Lower lobe of right lung (tissue), 2 donors: ENCODE data around the gene SNAPC2. TPM values are rescaled to one million over a fixed set of nuclear protein-coding genes. Genes with fewer than 3 reads are reported as not detected.

Source experiments
- ATAC-seq, 2 donors: fragments of 200-7000 bp; cut with Tn5 transposase; one replicate each; pipeline ENCODE4 v1.9.1; 2020 to 2022; ENCODE audit warnings: mild to moderate bottlenecking in 2 of 2, moderate library complexity in 2 of 2
- DNase-seq: peaks from one replicate; pipeline ENCODE4 v3.0.0-alpha.2; 2020
- H3K27ac ChIP-seq: fragments of 200-600 bp; one replicate; pipeline ENCODE4 v1.8.0; 2022
- H3K27me3 ChIP-seq: fragments of 200-600 bp; one replicate; pipeline ENCODE4 v1.8.0; 2022; ENCODE audit warnings: low read depth
- H3K36me3 ChIP-seq: fragments of 200-600 bp; one replicate; pipeline ENCODE4 v1.8.0; 2022; ENCODE audit warnings: mild to moderate bottlenecking
- H3K4me1 ChIP-seq: fragments of 200-600 bp; one replicate; pipeline ENCODE4 v1.8.0; 2022
- H3K4me3 ChIP-seq: fragments of 200-600 bp; one replicate; pipeline ENCODE4 v1.8.0; 2022; ENCODE audit warnings: mild to moderate bottlenecking
- H3K9me3 ChIP-seq: fragments of 200-600 bp; one replicate; pipeline ENCODE4 v1.8.0; 2022
- intact Hi-C: fragments of 100-400 bp; cut with DNase I; formaldehyde crosslinking; loops from one replicate; pipeline ENCODE4 v1.11.0; 2022
- total RNA-seq: library from RNA; stranded (reverse); fragmentation: NEBNext Ultra II Directional; extraction: Animal tissue kit (Norgen Biotek cat#: 25700); gene quantifications from one replicate; pipeline ENCODE4 v1.2.1, GENCODE V29; 2021
- TF ChIP-seq, protein P1 (sequence below): fragments of 200-600 bp; IDR thresholded peaks from one replicate; pipeline ENCODE4 v1.8.0; 2022; ENCODE audit warnings: antibody characterized with exemption, mild to moderate bottlenecking
- donor health status: DM: no; HTN: yes; CAD: no; lungs with severe emphysema.

SNAPC2 gene
- total RNA-seq, 1 donor from 2014 or later = 17.6 TPM

DNA sequence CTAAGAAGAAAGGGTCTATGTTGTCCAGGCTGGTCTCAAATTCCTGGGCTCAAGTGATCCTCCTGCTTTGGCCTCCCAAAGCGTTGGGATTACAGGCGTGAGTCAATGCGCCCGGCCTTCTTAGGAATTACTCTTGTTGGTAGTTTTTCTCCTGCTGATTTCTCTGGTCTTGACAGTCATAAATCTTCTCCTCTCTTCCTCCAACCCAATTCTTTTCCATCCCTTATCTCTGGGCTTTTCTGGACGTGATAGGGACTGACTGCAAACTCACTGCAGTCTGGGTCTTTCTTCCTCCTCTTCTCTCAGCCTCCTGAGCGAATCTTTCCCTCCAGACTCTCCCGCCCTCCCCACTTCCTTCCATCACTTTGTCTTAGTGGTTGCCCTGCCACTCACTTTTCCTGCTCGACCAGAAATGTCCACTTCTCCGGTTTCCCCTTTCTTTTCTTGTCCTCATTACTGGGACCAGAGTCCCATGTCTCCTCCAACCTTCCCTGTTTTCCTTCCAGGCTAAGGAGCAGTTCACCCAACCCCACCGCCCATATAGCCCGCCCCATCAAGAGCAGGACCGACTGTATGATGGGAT is 45.2 kb downstream of the SNAPC2 start:
- ATAC-seq (no peak), DNase-seq (no peak)
- H3K36me3 ChIP-seq = peaks cover 95% of the 10 kb centered on the region
- H3K9me3 ChIP-seq = no peaks in the 10 kb centered on the region
- H3K27me3 ChIP-seq = no peaks in the 10 kb centered on the region
- no peak overlapping the region for H3K27ac ChIP-seq
- no peaks in the 10 kb centered on the region for H3K4me1 ChIP-seq
- no peak overlapping the region for H3K4me3 ChIP-seq
- TF ChIP-seq, protein P1, sequence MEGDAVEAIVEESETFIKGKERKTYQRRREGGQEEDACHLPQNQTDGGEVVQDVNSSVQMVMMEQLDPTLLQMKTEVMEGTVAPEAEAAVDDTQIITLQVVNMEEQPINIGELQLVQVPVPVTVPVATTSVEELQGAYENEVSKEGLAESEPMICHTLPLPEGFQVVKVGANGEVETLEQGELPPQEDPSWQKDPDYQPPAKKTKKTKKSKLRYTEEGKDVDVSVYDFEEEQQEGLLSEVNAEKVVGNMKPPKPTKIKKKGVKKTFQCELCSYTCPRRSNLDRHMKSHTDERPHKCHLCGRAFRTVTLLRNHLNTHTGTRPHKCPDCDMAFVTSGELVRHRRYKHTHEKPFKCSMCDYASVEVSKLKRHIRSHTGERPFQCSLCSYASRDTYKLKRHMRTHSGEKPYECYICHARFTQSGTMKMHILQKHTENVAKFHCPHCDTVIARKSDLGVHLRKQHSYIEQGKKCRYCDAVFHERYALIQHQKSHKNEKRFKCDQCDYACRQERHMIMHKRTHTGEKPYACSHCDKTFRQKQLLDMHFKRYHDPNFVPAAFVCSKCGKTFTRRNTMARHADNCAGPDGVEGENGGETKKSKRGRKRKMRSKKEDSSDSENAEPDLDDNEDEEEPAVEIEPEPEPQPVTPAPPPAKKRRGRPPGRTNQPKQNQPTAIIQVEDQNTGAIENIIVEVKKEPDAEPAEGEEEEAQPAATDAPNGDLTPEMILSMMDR = no peak
- intact Hi-C loops = no loop called here

DNA sequence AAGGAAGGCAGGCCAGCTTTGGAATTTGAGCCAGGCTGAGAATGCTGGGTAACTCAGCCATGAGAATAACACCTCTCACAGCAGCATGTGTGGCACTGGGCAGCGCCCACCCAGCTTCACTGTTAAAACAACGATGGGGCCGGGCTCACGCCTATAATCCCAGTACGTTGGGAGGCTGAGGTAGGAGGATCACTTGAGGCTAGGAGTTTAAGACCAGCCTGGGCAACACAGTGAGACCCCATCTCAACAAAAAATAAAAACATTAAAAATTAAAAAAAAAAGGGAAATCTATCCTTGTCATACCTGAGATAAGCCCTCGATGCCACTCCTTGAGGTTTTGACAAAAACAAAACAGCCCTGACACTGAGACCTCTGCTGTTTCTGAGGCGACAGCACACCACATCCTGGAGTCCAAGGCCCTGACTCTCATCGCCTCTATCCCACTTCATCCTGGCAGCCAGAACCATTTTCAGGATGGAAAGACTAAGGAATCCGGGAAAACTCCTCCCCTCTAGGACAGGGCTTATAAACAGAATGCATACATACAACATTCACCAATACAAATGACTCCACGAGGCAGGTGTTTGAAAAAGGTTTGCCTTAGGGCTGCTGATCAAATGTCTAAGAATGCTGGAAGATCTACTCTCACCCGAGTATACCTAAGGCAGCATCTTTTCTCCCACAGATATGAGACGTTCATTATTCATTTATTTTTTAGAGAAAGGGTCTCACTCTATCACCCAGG is 46.0 kb downstream of the SNAPC2 start:
- Histone ChIP-seq H3K9me3 (no peaks in the 10 kb centered on the region), H3K27ac (no peak overlapping the region), H3K4me1 (no peaks in the 10 kb centered on the region), H3K36me3 (peaks cover 91% of the 10 kb centered on the region), H3K27me3 (no peaks in the 10 kb centered on the region), H3K4me3 (no peak overlapping the region)
- TF ChIP-seq, protein P1 = no peak
- DNase-seq = no peak
- no peak for ATAC-seq
- intact Hi-C loops = no loop called here

DNA sequence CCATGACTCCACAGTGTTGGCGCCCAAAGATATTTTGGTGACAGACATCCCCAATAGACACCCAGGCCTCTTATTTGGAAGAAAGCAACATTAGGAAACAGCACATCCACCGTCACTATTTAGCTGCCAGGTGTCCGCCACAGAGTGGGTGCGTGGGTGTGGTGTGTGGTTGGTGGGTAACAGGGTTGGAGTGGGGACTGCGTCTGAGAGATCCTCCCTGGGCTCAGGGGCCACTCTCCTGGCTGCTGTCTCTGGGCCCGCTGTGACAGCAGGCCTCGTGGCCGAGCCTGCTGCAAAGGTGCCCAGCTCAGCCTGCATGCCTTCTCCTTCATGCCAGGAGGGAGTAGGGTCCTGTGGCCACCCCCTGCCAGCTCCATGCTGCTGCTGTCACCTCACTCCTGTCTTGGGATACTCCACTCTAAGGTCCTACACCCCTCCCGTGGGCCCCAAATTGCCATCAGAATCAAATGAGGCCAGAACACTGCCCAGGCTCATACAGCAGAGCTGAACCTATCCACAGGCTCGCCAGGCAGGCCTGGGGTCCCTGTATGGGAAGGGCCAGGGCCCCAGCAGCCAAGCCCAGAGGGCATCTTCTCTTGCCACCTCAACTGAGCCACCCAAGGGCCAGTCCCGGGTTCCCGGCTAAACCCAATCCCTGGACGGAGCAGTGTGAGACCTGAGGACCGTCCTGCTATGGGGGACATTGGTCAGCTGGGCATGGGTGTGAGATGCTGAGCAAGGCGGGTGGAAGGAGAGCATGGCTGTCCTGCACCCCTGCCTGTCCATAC is 48.1 kb downstream of the SNAPC2 start:
- ATAC-seq = no peak
- no peak overlapping the region for H3K27ac ChIP-seq
- intact Hi-C loops = no loop called here
- no peak overlapping the region for H3K4me3 ChIP-seq
- TF ChIP-seq, protein P1 = no peak
- H3K27me3 ChIP-seq = no peaks in the 10 kb centered on the region
- peaks cover 91% of the 10 kb centered on the region for H3K36me3 ChIP-seq
- no peaks in the 10 kb centered on the region for H3K4me1 ChIP-seq
- H3K9me3 ChIP-seq = no peaks in the 10 kb centered on the region
- DNase-seq = no peak

DNA sequence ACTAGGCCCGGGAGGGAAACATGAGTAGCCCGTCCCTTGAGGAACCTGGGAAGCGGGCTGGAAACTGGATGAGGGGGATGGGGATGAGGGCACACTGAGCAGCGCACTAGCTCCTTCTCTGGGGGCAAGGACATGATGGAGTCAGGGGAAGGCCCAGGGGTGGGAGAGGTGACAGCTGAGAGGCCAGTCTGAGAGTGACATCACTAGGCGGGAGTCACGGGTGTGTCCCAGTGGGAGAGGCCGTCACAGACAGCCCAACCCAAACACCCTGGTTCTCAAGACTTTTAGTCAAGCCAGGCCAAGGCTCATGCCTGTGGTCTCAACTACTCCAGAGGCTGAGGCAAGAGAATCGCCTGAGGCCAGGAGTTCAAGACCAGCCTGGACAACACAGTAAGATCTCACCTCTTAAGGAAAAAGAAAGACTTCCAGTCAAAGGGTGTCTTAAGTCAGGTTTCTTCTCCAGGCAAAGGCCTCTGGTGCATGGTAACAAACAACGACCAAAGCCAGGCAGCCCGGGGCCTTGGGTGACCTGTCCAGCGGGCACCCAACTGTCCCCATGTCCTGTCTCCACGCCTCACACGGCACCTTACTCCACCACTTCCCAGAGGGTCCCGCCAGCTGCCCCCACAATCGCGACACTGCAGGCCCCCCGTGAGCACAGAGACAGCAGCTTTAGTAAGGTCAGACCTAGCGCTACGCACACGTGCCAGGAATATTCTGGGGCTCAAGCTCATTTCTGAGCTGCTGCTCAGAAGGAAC is 48.8 kb downstream of the SNAPC2 start:
- H3K27ac ChIP-seq = no peak overlapping the region
- no peaks in the 10 kb centered on the region for H3K9me3 ChIP-seq
- H3K27me3 ChIP-seq = no peaks in the 10 kb centered on the region
- no peak for ATAC-seq
- no peak overlapping the region for H3K4me3 ChIP-seq
- TF ChIP-seq, protein P1 = no peak
- no peaks in the 10 kb centered on the region for H3K4me1 ChIP-seq
- no peak for DNase-seq
- peaks cover 91% of the 10 kb centered on the region for H3K36me3 ChIP-seq
- intact Hi-C loops = no loop called here

DNA sequence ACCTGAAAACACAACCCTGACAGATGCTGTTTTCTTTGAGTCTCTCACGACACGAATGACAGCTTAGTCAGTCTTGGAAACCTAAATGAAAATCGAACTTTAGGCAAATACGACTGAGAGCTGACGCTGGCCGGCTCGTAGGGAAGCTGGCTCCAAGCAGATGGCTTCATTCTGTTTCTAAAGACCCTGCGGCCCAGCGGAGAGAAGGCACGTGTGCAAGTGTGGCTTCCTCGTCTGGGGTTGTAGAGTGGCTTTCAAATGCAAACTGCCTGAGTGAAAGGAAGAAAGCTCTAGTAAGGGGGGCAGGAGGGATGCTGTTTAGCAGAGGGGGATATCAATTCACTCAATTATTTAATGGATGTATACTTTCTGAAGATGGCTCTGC is 49.4 kb downstream of the SNAPC2 start:
- TF ChIP-seq, protein P1 = no peak
- Histone ChIP-seq H3K36me3 (peaks cover 91% of the 10 kb centered on the region), H3K4me1 (no peaks in the 10 kb centered on the region), H3K27me3 (no peaks in the 10 kb centered on the region), H3K27ac (no peak overlapping the region), H3K9me3 (no peaks in the 10 kb centered on the region), H3K4me3 (no peak overlapping the region)
- DNase-seq (no peak), ATAC-seq (no peak)
- intact Hi-C loops = no loop called here
